Prostate gland (tissue), 2 donors: Measurements from ENCODE around the gene RNF121.
"Not testable (repeated sequence)": the region's sequence is repeated elsewhere in the genome, so short reads cannot be mapped to it uniquely, and the experiment has no call there.

Source experiments
- POLR2A ChIP-seq: fragments of 450-650 bp; IDR thresholded peaks from one replicate; pipeline ENCODE4 v1.6.1; 2016; ENCODE audit warnings: antibody characterized with exemption, mild to moderate bottlenecking
- POLR2AphosphoS5 ChIP-seq: sonication (generic); formaldehyde crosslinking; IDR thresholded peaks from one replicate; pipeline ENCODE4 v1.6.1; 2017; ENCODE audit warnings: antibody characterized with exemption
- TF ChIP-seq, protein P1 (sequence below), 4 experiments: fragments of 200-600 bp in 2 of 4; fragments of 450-650 bp in 2 of 4; sonication (generic) in 2 of 4; IDR thresholded peaks; 1 replicate in 3 of 4; 2 replicates in 1 of 4; pipeline ENCODE4 v1.5.1; 2016 to 2019; ENCODE audit warnings: antibody characterized with exemption in 4 of 4, mild to moderate bottlenecking in 2 of 4, moderate library complexity in 2 of 4

- not testable (repeated sequence) for TF ChIP-seq POLR2A, POLR2AphosphoS5
- TF ChIP-seq, protein P1, sequence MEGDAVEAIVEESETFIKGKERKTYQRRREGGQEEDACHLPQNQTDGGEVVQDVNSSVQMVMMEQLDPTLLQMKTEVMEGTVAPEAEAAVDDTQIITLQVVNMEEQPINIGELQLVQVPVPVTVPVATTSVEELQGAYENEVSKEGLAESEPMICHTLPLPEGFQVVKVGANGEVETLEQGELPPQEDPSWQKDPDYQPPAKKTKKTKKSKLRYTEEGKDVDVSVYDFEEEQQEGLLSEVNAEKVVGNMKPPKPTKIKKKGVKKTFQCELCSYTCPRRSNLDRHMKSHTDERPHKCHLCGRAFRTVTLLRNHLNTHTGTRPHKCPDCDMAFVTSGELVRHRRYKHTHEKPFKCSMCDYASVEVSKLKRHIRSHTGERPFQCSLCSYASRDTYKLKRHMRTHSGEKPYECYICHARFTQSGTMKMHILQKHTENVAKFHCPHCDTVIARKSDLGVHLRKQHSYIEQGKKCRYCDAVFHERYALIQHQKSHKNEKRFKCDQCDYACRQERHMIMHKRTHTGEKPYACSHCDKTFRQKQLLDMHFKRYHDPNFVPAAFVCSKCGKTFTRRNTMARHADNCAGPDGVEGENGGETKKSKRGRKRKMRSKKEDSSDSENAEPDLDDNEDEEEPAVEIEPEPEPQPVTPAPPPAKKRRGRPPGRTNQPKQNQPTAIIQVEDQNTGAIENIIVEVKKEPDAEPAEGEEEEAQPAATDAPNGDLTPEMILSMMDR (IDR thresholded peaks at IDR 0.05): not testable (repeated sequence)
Observed at GRCh38 chr11:71885806-71886205, 43.0 kb upstream of the RNF121 start.
